Heart left ventricle (tissue), 13 donors: ENCODE results near the gene GRIA3.
"Not testable (repeated sequence)": the region's sequence is repeated elsewhere in the genome, so short reads cannot be mapped to it uniquely, and the experiment has no call there.

Experiments
- CTCF ChIP-seq, 12 donors: fragments of 200-600 bp; sonication (generic) in 4 of 12; IDR thresholded peaks; one replicate each; pipeline versions ENCODE4 v1.5.0 to v1.8.0; 2018 to 2022; ENCODE audit warnings: antibody characterized with exemption in 12 of 12, mild to moderate bottlenecking in 5 of 12
- POLR2A ChIP-seq, 2 donors: fragments of 450-650 bp; IDR thresholded peaks; one replicate each; pipeline ENCODE4 v1.6.1; 2017; ENCODE audit warnings: antibody characterized with exemption in 2 of 2, mild to moderate bottlenecking in 2 of 2, moderate library complexity in 2 of 2
- donor health status: ischemic (EF 13 %, LVEDD 7.1; RV severe dilation, severe dysfunction).
- donor health status: DM: no; HTN: yes; CAD: no.
- donor health status: DM: no; HTN: no; CAD: no.
- donor health status: ischemic (EF 25% LVEDD 6.9; RV normal size, moderate dysfunction).
- donor health status: ischemic (EF 25% LVEDD 5.7; RV mildly dilated, moderate dysfunction).
- donor health status: ischemic (EF 35%, LVEDD 5.7; RV mildly dilated, moderate dysfunction).
- donor health status: nonischemic (EF 11% LVEDD 7.7; RV severe dilation, severe dysfunction).
- donor health status: DM: yes; HTN: yes; CAD: no.
- donor health status: PGD.
- donor health status: ischemic (EF 29% LVEDD 5.4; RV normal size, mild dysfunction).
- donor health status: nonischemic (EF 23%, LVEDD 6.1; RV moderate dilation, normal function).

- not testable (repeated sequence) for TF ChIP-seq CTCF, POLR2A (IDR thresholded peaks at IDR 0.05)
These were observed 99.3 kb downstream of the GRIA3 start for GRCh38 chrX:123283407-123283806.
